ENCODE measurements around the gene TRPC4. TPM values are rescaled to one million over a fixed set of nuclear protein-coding genes. Genes with fewer than 3 reads are reported as not detected.
A peak's percentile ranks its signal among the peaks of the same experiment; 100 is the strongest.

TRPC4 gene
- total RNA-seq, 1 donor from 2014 or later, result 0.19 TPM

- H3K27me3 ChIP-seq (ENCODE audit: low read depth), result no peaks in the 10 kb centered on the region
- TF ChIP-seq, protein P1, sequence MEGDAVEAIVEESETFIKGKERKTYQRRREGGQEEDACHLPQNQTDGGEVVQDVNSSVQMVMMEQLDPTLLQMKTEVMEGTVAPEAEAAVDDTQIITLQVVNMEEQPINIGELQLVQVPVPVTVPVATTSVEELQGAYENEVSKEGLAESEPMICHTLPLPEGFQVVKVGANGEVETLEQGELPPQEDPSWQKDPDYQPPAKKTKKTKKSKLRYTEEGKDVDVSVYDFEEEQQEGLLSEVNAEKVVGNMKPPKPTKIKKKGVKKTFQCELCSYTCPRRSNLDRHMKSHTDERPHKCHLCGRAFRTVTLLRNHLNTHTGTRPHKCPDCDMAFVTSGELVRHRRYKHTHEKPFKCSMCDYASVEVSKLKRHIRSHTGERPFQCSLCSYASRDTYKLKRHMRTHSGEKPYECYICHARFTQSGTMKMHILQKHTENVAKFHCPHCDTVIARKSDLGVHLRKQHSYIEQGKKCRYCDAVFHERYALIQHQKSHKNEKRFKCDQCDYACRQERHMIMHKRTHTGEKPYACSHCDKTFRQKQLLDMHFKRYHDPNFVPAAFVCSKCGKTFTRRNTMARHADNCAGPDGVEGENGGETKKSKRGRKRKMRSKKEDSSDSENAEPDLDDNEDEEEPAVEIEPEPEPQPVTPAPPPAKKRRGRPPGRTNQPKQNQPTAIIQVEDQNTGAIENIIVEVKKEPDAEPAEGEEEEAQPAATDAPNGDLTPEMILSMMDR (IDR thresholded peaks at IDR 0.05; ENCODE audit: borderline replicate concordance), result peak; percentile 75
- peaks cover 11% of the 10 kb centered on the region for H3K9me3 ChIP-seq (replicated peaks)
- peaks cover 10% of the 10 kb centered on the region for H3K4me1 ChIP-seq
- intact Hi-C loops (cut with micrococcal nuclease), result loop anchor here (2.0 to 10.0 kb wide), 2 partner anchors 494 to 528 kb away; no protein-coding TSS in a partner anchor
- no peak for DNase-seq
- H3K4me3 ChIP-seq, result no peak overlapping the region
- no peak overlapping the region for H3K27ac ChIP-seq (replicated peaks)
- no peaks in the 10 kb centered on the region for H3K36me3 ChIP-seq
These were observed 266.7 kb downstream of the TRPC4 start for GRCh38 chr13:37602733-37603381.

- peaks cover 10% of the 10 kb centered on the region for H3K4me1 ChIP-seq
- H3K27ac ChIP-seq (replicated peaks), result no peak overlapping the region
- intact Hi-C loops (cut with micrococcal nuclease), result loop anchor here (2.0 to 10.0 kb wide), 2 partner anchors 493 to 527 kb away; no protein-coding TSS in a partner anchor
- no peak for DNase-seq
- H3K36me3 ChIP-seq, result no peaks in the 10 kb centered on the region
- TF ChIP-seq, protein P1 (IDR thresholded peaks at IDR 0.05; ENCODE audit: borderline replicate concordance), result no peak
- no peak overlapping the region for H3K4me3 ChIP-seq
- no peaks in the 10 kb centered on the region for H3K27me3 ChIP-seq (ENCODE audit: low read depth)
- H3K9me3 ChIP-seq (replicated peaks), result peaks cover under 1% of the 10 kb centered on the region
These were observed 267.7 kb downstream of the TRPC4 start for GRCh38 chr13:37601648-37602440.

DNA sequence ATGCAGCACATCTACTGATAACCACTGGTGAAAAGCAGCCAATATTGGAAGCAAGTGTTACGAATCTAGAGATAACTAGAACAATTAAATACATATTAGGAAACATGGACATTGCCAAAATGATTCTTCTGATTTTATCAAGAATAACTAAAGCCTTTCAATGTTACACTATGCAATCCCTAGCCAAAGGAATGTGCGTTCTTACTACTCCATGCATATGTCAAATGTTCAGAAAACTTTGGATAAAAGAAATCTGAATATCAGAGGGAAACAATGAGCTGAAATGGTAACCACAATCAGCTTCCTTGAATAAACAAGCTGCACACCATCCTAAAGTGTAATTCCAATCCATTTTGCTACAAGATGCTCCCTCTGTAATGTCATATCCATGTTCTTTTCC lies 270.1 kb downstream of the TRPC4 start:
- intact Hi-C loops (cut with micrococcal nuclease), result no loop called here
- Histone ChIP-seq H3K4me1 (peaks cover 17% of the 10 kb centered on the region), H3K9me3 (replicated peaks) (no peaks in the 10 kb centered on the region), H3K27me3 (ENCODE audit: low read depth) (no peaks in the 10 kb centered on the region), H3K4me3 (no peak overlapping the region), H3K27ac (replicated peaks) (no peak overlapping the region), H3K36me3 (no peaks in the 10 kb centered on the region)
- TF ChIP-seq, protein P1 (IDR thresholded peaks at IDR 0.05; ENCODE audit: borderline replicate concordance), result no peak
- DNase-seq, result no peak

DNA sequence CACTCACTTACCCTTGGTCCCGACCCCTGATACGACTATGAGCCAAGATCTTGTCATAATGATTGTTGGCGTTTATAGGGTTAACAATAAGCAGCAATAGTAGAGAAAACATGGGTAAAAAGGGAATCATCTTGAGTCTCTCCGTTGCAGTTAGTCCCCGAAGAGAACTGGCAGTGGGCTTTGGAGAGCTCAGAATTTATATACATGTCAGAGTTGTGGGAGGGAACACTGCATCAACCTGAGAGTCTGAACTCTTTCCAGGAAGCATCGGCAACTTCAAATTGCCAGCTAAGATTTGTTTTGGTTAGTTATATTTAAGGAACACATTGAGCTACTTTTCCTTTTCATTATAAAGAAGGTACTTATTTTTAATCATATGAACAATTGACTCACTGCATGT lies 271.0 kb downstream of the TRPC4 start, which contains the start of gene POSTN:
POSTN (minus strand) TSS at position 172 of the 400 bp plus-strand sequence; CDS start at position 130, 42 bp downstream.
- Histone ChIP-seq H3K4me3 (peak within 1 kb of the TSS; percentile 36), H3K36me3 (no peaks in the 10 kb centered on the region), H3K4me1 (peaks cover 19% of the 10 kb centered on the region), H3K27me3 (ENCODE audit: low read depth) (no peaks in the 10 kb centered on the region), H3K27ac (replicated peaks) (no peak within 1 kb of the TSS), H3K9me3 (replicated peaks) (no peaks in the 10 kb centered on the region)
- DNase-seq, result no peak
- intact Hi-C loops (cut with micrococcal nuclease), result no loop called here
- TF ChIP-seq, protein P1 (IDR thresholded peaks at IDR 0.05; ENCODE audit: borderline replicate concordance), result no peak

DNA sequence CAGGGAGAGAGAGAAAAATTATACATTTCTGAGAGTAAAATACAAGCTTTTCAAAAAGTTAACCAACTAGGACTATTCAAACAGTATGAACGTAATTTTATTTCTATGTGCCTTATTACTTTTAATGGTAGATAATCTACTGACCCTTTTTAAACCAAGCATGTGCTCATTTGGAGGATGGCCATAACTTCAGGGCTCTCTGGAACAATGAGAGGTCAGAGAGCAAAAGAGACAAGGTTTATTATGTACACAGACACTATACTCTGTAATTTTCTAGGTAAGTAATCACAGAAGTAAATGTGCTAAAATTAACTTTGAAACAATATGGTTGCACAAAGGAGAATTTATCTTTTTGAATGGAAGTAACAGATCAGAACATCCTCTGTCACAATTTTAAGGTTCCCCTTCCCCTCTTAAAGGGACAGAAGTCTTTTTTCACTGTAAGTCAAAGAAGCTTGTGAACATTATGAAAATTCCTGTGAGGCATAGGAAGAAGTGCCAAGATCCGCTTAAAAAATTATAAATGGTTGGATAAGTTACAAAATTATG lies 272.0 kb downstream of the TRPC4 start:
- Histone ChIP-seq H3K4me3 (peak overlapping the region; percentile 36), H3K36me3 (no peaks in the 10 kb centered on the region), H3K27me3 (ENCODE audit: low read depth) (no peaks in the 10 kb centered on the region), H3K9me3 (replicated peaks) (no peaks in the 10 kb centered on the region), H3K27ac (replicated peaks) (no peak overlapping the region), H3K4me1 (peaks cover 17% of the 10 kb centered on the region)
- TF ChIP-seq, protein P1 (IDR thresholded peaks at IDR 0.05; ENCODE audit: borderline replicate concordance), result no peak
- no peak for DNase-seq
- intact Hi-C loops (cut with micrococcal nuclease), result no loop called here
